Stimulated activated CD8-positive, alpha-beta memory T cell treated with anti-CD3 and anti-CD28 coated beads, Interleukin-4, amount 100 ng/mL, for 4 hours (primary cell): ENCODE results near the gene PDZD8.

Experiments used
- DNase-seq, 2 donors: peaks; one replicate each; pipeline ENCODE4 v3.0.0-alpha.2; 2020; ENCODE audit warnings: low read depth in 2 of 2, low spot score in 1 of 2

The PDZD8 gene

GRCh38 chr10:117375360-117376178 lies at the start of gene PDZD8:
Gene PDZD8, minus strand, starts transcription at chr10:117375440. Its CDS starts 213 bp downstream, at chr10:117375227.
- DNase-seq, result peak; percentile 77 to 83

- DNase-seq, result no peak
Measured at GRCh38 chr10:117424171-117424570, 48.9 kb upstream of the PDZD8 start.

GRCh38 chr10:117421985-117422384 lies 46.7 kb upstream of the PDZD8 start:
- no peak for DNase-seq

GRCh38 chr10:117420768-117421167 lies 45.5 kb upstream of the PDZD8 start:
- no peak for DNase-seq

- no peak for DNase-seq
Measured at GRCh38 chr10:117419921-117420320, 44.7 kb upstream of the PDZD8 start.

GRCh38 chr10:117419159-117419558 lies 43.9 kb upstream of the PDZD8 start:
- no peak for DNase-seq

- DNase-seq, result no peak
Measured at GRCh38 chr10:117418121-117418520, 42.9 kb upstream of the PDZD8 start.

GRCh38 chr10:117417196-117417595 lies 42.0 kb upstream of the PDZD8 start:
- DNase-seq, result no peak

GRCh38 chr10:117413928-117414618 lies 38.8 kb upstream of the PDZD8 start:
- DNase-seq, result no peak

GRCh38 chr10:117412469-117413010 lies 37.3 kb upstream of the PDZD8 start:
- DNase-seq, result no peak

GRCh38 chr10:117411479-117412399 lies 36.5 kb upstream of the PDZD8 start:
- no peak for DNase-seq

- no peak for DNase-seq
Measured at GRCh38 chr10:117410557-117410956, 35.3 kb upstream of the PDZD8 start.

GRCh38 chr10:117409549-117410305 lies 34.5 kb upstream of the PDZD8 start:
- no peak for DNase-seq

- DNase-seq, result no peak
Measured at GRCh38 chr10:117408436-117409384, 33.5 kb upstream of the PDZD8 start.

- DNase-seq, result no peak
Measured at GRCh38 chr10:117405730-117406129, 30.5 kb upstream of the PDZD8 start.

- DNase-seq, result no peak
Measured at GRCh38 chr10:117400329-117400728, 25.1 kb upstream of the PDZD8 start.

- DNase-seq, result no peak
Measured at GRCh38 chr10:117399341-117400196, 24.3 kb upstream of the PDZD8 start.

- DNase-seq, result no peak
Measured at GRCh38 chr10:117398029-117398428, 22.8 kb upstream of the PDZD8 start.
